Keratinocyte (primary cell): Measurements from ENCODE around the gene CUX1. TPM values are rescaled to one million over a fixed set of nuclear protein-coding genes. Genes with fewer than 3 reads are reported as not detected.
"Not testable (repeated sequence)": the region's sequence is repeated elsewhere in the genome, so short reads cannot be mapped to it uniquely, and the experiment has no call there.

Experiments
- DNase-seq: peaks from one replicate; pipeline ENCODE4 v3.0.0-alpha.2; 2011; ENCODE audit warnings: low read depth, missing footprints, low spot score
- FAIRE-seq: peaks from 2 replicates; lab custom pipeline; 2011; peaks lifted over from hg19 to GRCh38; lab: Jason Lieb, UNC
- H2AFZ ChIP-seq: 2 replicates; pipeline ENCODE4 v1.6.0; 2012; ENCODE audit warnings: low read length, control low read depth, inconsistent platforms; ENCODE audit not compliant: control insufficient read depth
- H3K27ac ChIP-seq: 2 replicates; pipeline ENCODE4 v1.5.1; 2011; ENCODE audit warnings: low read length; ENCODE audit not compliant: control insufficient read depth, insufficient read depth
- H3K27me3 ChIP-seq: 3 replicates; pipeline ENCODE4 v1.6.0; 2011; ENCODE audit warnings: low read length; ENCODE audit not compliant: control insufficient read depth, insufficient read depth; ENCODE audit errors: extremely low read depth
- H3K36me3 ChIP-seq, 2 experiments: 2 replicates in 1 of 2; 3 replicates in 1 of 2; pipeline ENCODE4 v1.5.1; 2011; ENCODE audit warnings: low read length in 2 of 2, mild to moderate bottlenecking in 1 of 2; ENCODE audit not compliant: control insufficient read depth in 2 of 2, insufficient read depth in 2 of 2; ENCODE audit errors: extremely low read depth in 1 of 2
- H3K4me1 ChIP-seq: 3 replicates; pipeline ENCODE4 v1.5.1; 2011; ENCODE audit warnings: low read length; ENCODE audit not compliant: control insufficient read depth, insufficient read depth; ENCODE audit errors: extremely low read depth
- H3K4me2 ChIP-seq: 3 replicates; pipeline ENCODE4 v1.6.0; 2011; ENCODE audit warnings: low read depth, low read length; ENCODE audit not compliant: control insufficient read depth, insufficient read depth; ENCODE audit errors: extremely low read depth
- H3K4me3 ChIP-seq, 3 experiments: fragments of 200-600 bp in 1 of 3; sonication (generic) in 1 of 3; 2 replicates in 2 of 3; 3 replicates in 1 of 3; pipeline ENCODE4 v1.5.1; 2011 to 2016; ENCODE audit warnings: low read length in 3 of 3, mild to moderate bottlenecking in 3 of 3, control low read depth in 2 of 3, inconsistent platforms in 1 of 3, low read depth in 1 of 3, mixed read lengths in 1 of 3, mixed run types in 1 of 3, moderate library complexity in 1 of 3; ENCODE audit not compliant: control insufficient read depth in 2 of 3, insufficient read depth in 2 of 3; ENCODE audit errors: extremely low read depth in 1 of 3
- H3K79me2 ChIP-seq: 2 replicates; pipeline ENCODE4 v1.6.0; 2012; ENCODE audit warnings: low read length; ENCODE audit not compliant: control insufficient read depth, insufficient read depth
- H3K9ac ChIP-seq: 3 replicates; pipeline ENCODE4 v1.6.0; 2011; ENCODE audit warnings: low read length; ENCODE audit not compliant: control insufficient read depth, insufficient read depth; ENCODE audit errors: extremely low read depth
- H3K9me1 ChIP-seq: 3 replicates; pipeline ENCODE4 v1.6.0; 2011; ENCODE audit warnings: low read length; ENCODE audit not compliant: control insufficient read depth, insufficient read depth; ENCODE audit errors: extremely low read depth
- H3K9me3 ChIP-seq: 2 replicates; pipeline ENCODE4 v1.5.1; 2012; ENCODE audit warnings: low read depth, low read length; ENCODE audit not compliant: control insufficient read depth
- H4K20me1 ChIP-seq: 3 replicates; pipeline ENCODE4 v1.6.0; 2011; ENCODE audit warnings: low read length; ENCODE audit not compliant: control insufficient read depth, insufficient read depth; ENCODE audit errors: extremely low read depth
- EZH2 ChIP-seq: IDR thresholded peaks from one replicate; pipeline ENCODE4 v1.6.1; 2012; ENCODE audit warnings: inconsistent platforms, mild to moderate bottlenecking, low read length, moderate library complexity
- dilution Hi-C: fragments of 300-500 bp; cut with MboI; formaldehyde crosslinking; loops from one replicate; pipeline ENCODE4 v1.7.0; 2020; ENCODE audit warnings: low sequenced_read_pairs; ENCODE audit not compliant: extremely low pct_ligation_motif_present
- polyA plus RNA-seq, 5 experiments: library from polyadenylated mRNA; depleted of rRNA in 3 of 5; stranded (reverse) in 3 of 5; stranded (forward) in 1 of 5; unstranded in 1 of 5; fragments of >200 nt; gene quantifications; 1 replicate in 1 of 5; 2 replicates in 3 of 5; 3 replicates in 1 of 5; pipeline versions ENCODE4 v1.2.1 to v1.2.3, GENCODE V29; 2011 to 2012; ENCODE audit warnings: missing spikeins in 2 of 5, low read depth in 1 of 5, low replicate concordance in 1 of 5
- TF ChIP-seq, protein P1 (sequence below), 3 experiments: IDR thresholded peaks in 1 of 3; conservative IDR thresholded peaks in 1 of 3; optimal IDR thresholded peaks in 1 of 3; 2 replicates in 2 of 3; 3 replicates in 1 of 3; pipeline versions ENCODE3 to v1.5.1; 2011; ENCODE audit warnings: low read length in 3 of 3, mild to moderate bottlenecking in 3 of 3, moderate library complexity in 2 of 3, control low read depth in 1 of 3, inconsistent platforms in 1 of 3; ENCODE audit not compliant: insufficient read depth in 2 of 3; ENCODE audit errors: extremely low read depth in 1 of 3

CUX1 gene
- polyA plus RNA-seq, 1 donor (not counting 4 experiments of a cell fraction or from before 2014, with no cell fraction given): 18.3 TPM

DNA sequence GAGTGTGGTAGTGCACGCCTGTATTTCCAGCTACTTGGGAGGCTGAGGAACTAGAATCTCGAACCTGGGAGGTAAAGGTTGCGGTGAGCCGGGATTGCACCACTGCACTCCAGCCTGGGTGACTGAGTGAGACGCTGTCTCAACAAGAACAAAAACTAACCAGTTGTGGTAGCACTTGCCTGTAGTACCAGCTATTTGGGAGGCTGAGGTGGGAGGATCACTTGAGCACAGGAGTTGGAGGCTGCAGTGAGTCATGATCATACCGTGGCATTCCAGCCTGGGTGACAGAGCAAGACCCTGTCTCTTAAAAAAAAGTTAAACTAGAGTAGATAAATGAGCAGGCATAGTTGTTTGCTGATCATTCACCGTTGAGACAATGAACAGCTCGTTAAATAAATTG lies 48.9 kb downstream of the CUX1 start:
- no peaks in the 10 kb centered on the region for H3K36me3 ChIP-seq
- no peak overlapping the region for H3K27ac ChIP-seq
- TF ChIP-seq EZH2: no peak
- TF ChIP-seq, protein P1, sequence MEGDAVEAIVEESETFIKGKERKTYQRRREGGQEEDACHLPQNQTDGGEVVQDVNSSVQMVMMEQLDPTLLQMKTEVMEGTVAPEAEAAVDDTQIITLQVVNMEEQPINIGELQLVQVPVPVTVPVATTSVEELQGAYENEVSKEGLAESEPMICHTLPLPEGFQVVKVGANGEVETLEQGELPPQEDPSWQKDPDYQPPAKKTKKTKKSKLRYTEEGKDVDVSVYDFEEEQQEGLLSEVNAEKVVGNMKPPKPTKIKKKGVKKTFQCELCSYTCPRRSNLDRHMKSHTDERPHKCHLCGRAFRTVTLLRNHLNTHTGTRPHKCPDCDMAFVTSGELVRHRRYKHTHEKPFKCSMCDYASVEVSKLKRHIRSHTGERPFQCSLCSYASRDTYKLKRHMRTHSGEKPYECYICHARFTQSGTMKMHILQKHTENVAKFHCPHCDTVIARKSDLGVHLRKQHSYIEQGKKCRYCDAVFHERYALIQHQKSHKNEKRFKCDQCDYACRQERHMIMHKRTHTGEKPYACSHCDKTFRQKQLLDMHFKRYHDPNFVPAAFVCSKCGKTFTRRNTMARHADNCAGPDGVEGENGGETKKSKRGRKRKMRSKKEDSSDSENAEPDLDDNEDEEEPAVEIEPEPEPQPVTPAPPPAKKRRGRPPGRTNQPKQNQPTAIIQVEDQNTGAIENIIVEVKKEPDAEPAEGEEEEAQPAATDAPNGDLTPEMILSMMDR (optimal IDR thresholded peaks at IDR 0.05 in 1 of 3, IDR thresholded peaks at IDR 0.05 in 1 of 3, conservative IDR thresholded peaks at IDR 0.05 in 1 of 3; ENCODE audit: extremely low read depth in 1 of 3, insufficient read depth in 2 of 3, low read length in 3 of 3): no peak
- H2AFZ ChIP-seq: no peak overlapping the region
- H3K9ac ChIP-seq: no peak overlapping the region
- peaks cover 51% of the 10 kb centered on the region for H3K79me2 ChIP-seq
- dilution Hi-C loops: no loop called here
- H3K4me1 ChIP-seq: peaks cover 16% of the 10 kb centered on the region
- no peak overlapping the region for H3K4me2 ChIP-seq
- H3K27me3 ChIP-seq: no peaks in the 10 kb centered on the region
- H3K9me3 ChIP-seq: no peaks in the 10 kb centered on the region
- H4K20me1 ChIP-seq: peaks cover 7% of the 10 kb centered on the region
- no peak overlapping the region for H3K4me3 ChIP-seq
- DNase-seq (no peak), FAIRE-seq (no peak)
- peaks cover 8% of the 10 kb centered on the region for H3K9me1 ChIP-seq

DNA sequence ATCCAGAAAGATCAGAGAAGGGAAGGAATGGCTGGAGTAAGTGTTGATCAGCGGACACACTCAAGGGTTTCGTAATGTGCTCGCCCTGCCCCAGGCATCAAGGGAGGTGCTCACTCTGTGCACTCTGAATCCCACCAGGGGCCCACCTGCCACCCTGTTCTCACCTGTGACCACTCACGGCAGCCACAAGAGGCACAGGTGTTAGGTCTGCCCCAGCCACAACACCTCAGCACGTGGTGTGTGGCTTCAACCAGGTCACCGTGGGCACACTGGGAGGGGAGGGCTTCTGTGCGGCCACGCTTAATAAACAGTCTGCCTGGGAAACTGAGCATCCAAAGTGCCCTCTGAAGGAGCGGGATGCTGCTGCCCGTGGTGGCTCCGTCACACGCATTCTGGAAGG lies 49.8 kb downstream of the CUX1 start:
- Histone ChIP-seq H3K27me3 (no peaks in the 10 kb centered on the region), H3K4me2 (no peak overlapping the region), H3K9me1 (peaks cover 8% of the 10 kb centered on the region), H3K9me3 (no peaks in the 10 kb centered on the region), H3K36me3 (no peaks in the 10 kb centered on the region), H4K20me1 (peaks cover 10% of the 10 kb centered on the region), H3K4me3 (no peak overlapping the region), H3K9ac (no peak overlapping the region), H3K79me2 (peaks cover 52% of the 10 kb centered on the region), H3K27ac (no peak overlapping the region), H2AFZ (no peak overlapping the region), H3K4me1 (peaks cover 16% of the 10 kb centered on the region)
- TF ChIP-seq, protein P1 (optimal IDR thresholded peaks at IDR 0.05 in 1 of 3, IDR thresholded peaks at IDR 0.05 in 1 of 3, conservative IDR thresholded peaks at IDR 0.05 in 1 of 3; ENCODE audit: extremely low read depth in 1 of 3, insufficient read depth in 2 of 3, low read length in 3 of 3): no peak
- no peak for TF ChIP-seq EZH2
- no peak for DNase-seq
- dilution Hi-C loops: no loop called here
- no peak for FAIRE-seq

GRCh38 chr7:101867681-101868080 lies 50.3 kb downstream of the CUX1 start:
- DNase-seq, H3K9ac ChIP-seq, H3K9me3 ChIP-seq, H4K20me1 ChIP-seq, FAIRE-seq, H3K27ac ChIP-seq, H3K9me1 ChIP-seq, H3K4me2 ChIP-seq, H2AFZ ChIP-seq, H3K4me3 ChIP-seq, dilution Hi-C loops, H3K36me3 ChIP-seq, H3K27me3 ChIP-seq: not testable (repeated sequence)
- peaks cover 16% of the 10 kb centered on the region for H3K4me1 ChIP-seq
- H3K79me2 ChIP-seq: peaks cover 48% of the 10 kb centered on the region
